Measurements from ENCODE around the gene USP22.

Gene USP22

GRCh38 chr17:21078016-21078780 lies 35.4 kb upstream of the USP22 start:
- H3K27me3 ChIP-seq (ENCODE audit: insufficient read depth, poor library complexity, severe bottlenecking), result no peaks in the 10 kb centered on the region
- TF ChIP-seq REST (IDR thresholded peaks at IDR 0.05; ENCODE audit: insufficient replicate concordance, low read depth) (no peak), SPI1 (IDR thresholded peaks at IDR 0.05; ENCODE audit: borderline replicate concordance, low read depth) (no peak), CTCF (IDR thresholded peaks at IDR 0.05; ENCODE audit: insufficient read depth, low read length) (no peak), POLR2AphosphoS5 (IDR thresholded peaks at IDR 0.05; ENCODE audit: low read depth) (no peak), GABPA (IDR thresholded peaks at IDR 0.05; ENCODE audit: low read depth) (no peak)
- H3K4me3 ChIP-seq (replicated peaks; ENCODE audit: insufficient read depth, low read length), result no peak overlapping the region
- H3K27ac ChIP-seq (replicated peaks), result no peak overlapping the region
- no peak for DNase-seq (ENCODE audit: low read depth in 1 of 2, low spot score in 1 of 2)

GRCh38 chr17:21077281-21077680 lies 34.5 kb upstream of the USP22 start:
- H3K27me3 ChIP-seq (ENCODE audit: insufficient read depth, poor library complexity, severe bottlenecking), result no peaks in the 10 kb centered on the region

More at GRCh38 chr17:21077281-21077680, 34.5 kb upstream of the USP22 start:
- DNase-seq (ENCODE audit: low read depth in 1 of 2, low spot score in 1 of 2), result no peak
- H3K27ac ChIP-seq (replicated peaks), result no peak overlapping the region
- TF ChIP-seq REST (IDR thresholded peaks at IDR 0.05; ENCODE audit: insufficient replicate concordance, low read depth) (no peak), POLR2AphosphoS5 (IDR thresholded peaks at IDR 0.05; ENCODE audit: low read depth) (no peak), GABPA (IDR thresholded peaks at IDR 0.05; ENCODE audit: low read depth) (no peak), CTCF (IDR thresholded peaks at IDR 0.05; ENCODE audit: insufficient read depth, low read length) (no peak), SPI1 (IDR thresholded peaks at IDR 0.05; ENCODE audit: borderline replicate concordance, low read depth) (no peak)
- H3K4me3 ChIP-seq (replicated peaks; ENCODE audit: insufficient read depth, low read length), result no peak overlapping the region
